ENCODE measurements around the gene SYT11.
"Not testable (repeated sequence)": the region's sequence is repeated elsewhere in the genome, so short reads cannot be mapped to it uniquely, and the experiment has no call there.

The SYT11 gene

DNA sequence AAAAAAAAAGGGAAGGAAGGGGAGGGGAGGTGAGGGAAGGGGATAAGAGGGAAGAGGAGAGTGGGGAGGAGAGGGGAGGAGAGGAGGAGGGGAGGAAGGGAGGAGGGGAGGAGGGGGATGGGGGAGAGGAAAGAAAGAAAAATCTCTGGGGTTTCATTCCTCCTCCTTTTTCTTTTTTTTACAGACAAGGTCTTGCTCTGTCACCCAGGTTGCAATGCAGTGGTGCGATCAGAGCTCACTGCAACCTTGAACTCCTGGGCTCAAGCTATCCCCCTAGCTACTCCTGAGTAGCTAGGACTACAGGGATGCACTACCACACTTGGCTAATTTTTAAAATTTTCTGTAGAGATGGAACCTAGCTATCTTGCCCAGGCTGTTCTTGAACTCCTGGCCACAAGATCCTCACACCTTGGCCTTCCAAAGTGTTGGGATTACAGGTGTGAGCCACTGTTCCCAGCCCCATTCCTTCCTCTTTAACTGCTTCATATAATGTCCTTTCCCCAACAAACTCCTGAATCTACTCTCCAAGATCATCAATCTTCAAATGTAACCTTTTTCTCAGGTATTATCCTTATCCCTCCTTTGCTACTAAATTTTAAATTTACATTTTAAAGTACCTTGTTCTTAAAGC lies 25.6 kb upstream of the SYT11 start:
- no peak overlapping the region for H3K4me2 ChIP-seq (ENCODE audit: low read depth, low read length, poor library complexity, severe bottlenecking)
- H4K20me1 ChIP-seq (ENCODE audit: insufficient read depth, low read length, poor library complexity, severe bottlenecking) = no peaks in the 10 kb centered on the region
- H3K79me2 ChIP-seq (ENCODE audit: insufficient read depth, low read length) = peaks cover 29% of the 10 kb centered on the region; the same call in 1 of the 2 replicates
- no peak overlapping the region for H3K9ac ChIP-seq (ENCODE audit: low read depth, low read length, poor library complexity, severe bottlenecking)
- H3K9me3 ChIP-seq (ENCODE audit: insufficient read depth, low read depth, low read length) = no peaks in the 10 kb centered on the region
- no peak overlapping the region for H2AFZ ChIP-seq (ENCODE audit: low read length)
- H3K4me3 ChIP-seq (ENCODE audit: low read length, poor library complexity, severe bottlenecking) = no peak overlapping the region
- H3K27me3 ChIP-seq (ENCODE audit: insufficient read depth, low read length, poor library complexity, severe bottlenecking) = no peaks in the 10 kb centered on the region
- H3K4me1 ChIP-seq (ENCODE audit: insufficient read depth, low read length, poor library complexity, severe bottlenecking) = no peaks in the 10 kb centered on the region
- H3K9me2 ChIP-seq (replicated peaks; ENCODE audit: low read depth, low read length) = no peaks in the 10 kb centered on the region
- TF ChIP-seq, protein P1, sequence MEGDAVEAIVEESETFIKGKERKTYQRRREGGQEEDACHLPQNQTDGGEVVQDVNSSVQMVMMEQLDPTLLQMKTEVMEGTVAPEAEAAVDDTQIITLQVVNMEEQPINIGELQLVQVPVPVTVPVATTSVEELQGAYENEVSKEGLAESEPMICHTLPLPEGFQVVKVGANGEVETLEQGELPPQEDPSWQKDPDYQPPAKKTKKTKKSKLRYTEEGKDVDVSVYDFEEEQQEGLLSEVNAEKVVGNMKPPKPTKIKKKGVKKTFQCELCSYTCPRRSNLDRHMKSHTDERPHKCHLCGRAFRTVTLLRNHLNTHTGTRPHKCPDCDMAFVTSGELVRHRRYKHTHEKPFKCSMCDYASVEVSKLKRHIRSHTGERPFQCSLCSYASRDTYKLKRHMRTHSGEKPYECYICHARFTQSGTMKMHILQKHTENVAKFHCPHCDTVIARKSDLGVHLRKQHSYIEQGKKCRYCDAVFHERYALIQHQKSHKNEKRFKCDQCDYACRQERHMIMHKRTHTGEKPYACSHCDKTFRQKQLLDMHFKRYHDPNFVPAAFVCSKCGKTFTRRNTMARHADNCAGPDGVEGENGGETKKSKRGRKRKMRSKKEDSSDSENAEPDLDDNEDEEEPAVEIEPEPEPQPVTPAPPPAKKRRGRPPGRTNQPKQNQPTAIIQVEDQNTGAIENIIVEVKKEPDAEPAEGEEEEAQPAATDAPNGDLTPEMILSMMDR (conservative IDR thresholded peaks at IDR 0.05; ENCODE audit: low read length) = no peak
- no peak for TF ChIP-seq EZH2phosphoT487 (IDR thresholded peaks at IDR 0.05; ENCODE audit: borderline replicate concordance)
- H3K36me3 ChIP-seq (ENCODE audit: insufficient read depth, low read length) = peaks cover 2% of the 10 kb centered on the region; the same call in 1 of the 2 replicates
- H3F3A ChIP-seq (ENCODE audit: low read depth) = no peaks in the 10 kb centered on the region

DNA sequence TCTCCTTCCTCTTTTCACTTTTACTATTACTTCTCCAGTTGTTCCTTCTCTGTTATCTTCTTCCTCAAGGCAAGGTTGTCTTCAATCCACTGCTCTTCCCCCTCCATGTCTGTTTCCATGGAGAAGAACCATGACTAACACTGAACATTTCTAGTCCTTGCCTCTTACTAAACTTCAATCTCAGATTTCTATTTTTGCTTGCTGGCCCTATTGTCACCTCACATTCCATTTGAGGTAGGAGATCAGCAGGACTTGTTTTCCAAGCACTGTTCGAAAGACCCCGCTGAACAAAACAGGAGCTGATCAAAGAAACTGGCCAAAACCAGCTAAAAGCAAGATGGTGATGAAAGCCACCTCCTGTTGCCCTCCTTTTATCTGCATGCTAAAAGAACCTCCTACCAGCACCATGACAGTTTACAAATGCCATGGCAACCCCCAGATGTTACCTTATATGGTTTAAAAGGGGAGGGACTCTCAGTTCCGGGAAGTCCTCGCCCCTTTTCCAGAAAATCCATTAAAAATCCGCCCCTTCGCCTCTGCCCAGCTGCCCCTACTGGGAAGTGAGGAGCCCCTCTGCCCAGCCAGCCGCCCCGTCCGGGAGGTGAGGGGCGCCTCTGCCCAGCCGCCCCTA lies 25.0 kb upstream of the SYT11 start:
- H2AFZ ChIP-seq (ENCODE audit: low read length) = no peak overlapping the region
- no peaks in the 10 kb centered on the region for H4K20me1 ChIP-seq (ENCODE audit: insufficient read depth, low read length, poor library complexity, severe bottlenecking)
- H3F3A ChIP-seq (ENCODE audit: low read depth) = no peaks in the 10 kb centered on the region
- no peak for TF ChIP-seq EZH2phosphoT487 (IDR thresholded peaks at IDR 0.05; ENCODE audit: borderline replicate concordance)
- TF ChIP-seq, protein P1 (conservative IDR thresholded peaks at IDR 0.05; ENCODE audit: low read length) = no peak
- H3K27me3 ChIP-seq (ENCODE audit: insufficient read depth, low read length, poor library complexity, severe bottlenecking) = no peaks in the 10 kb centered on the region
- no peaks in the 10 kb centered on the region for H3K4me1 ChIP-seq (ENCODE audit: insufficient read depth, low read length, poor library complexity, severe bottlenecking)
- H3K36me3 ChIP-seq (ENCODE audit: insufficient read depth, low read length) = peaks cover 2% of the 10 kb centered on the region; the same call in 1 of the 2 replicates
- no peak overlapping the region for H3K4me3 ChIP-seq (ENCODE audit: low read length, poor library complexity, severe bottlenecking)
- H3K9me2 ChIP-seq (replicated peaks; ENCODE audit: low read depth, low read length) = no peaks in the 10 kb centered on the region
- no peaks in the 10 kb centered on the region for H3K9me3 ChIP-seq (ENCODE audit: insufficient read depth, low read depth, low read length)
- no peak overlapping the region for H3K9ac ChIP-seq (ENCODE audit: low read depth, low read length, poor library complexity, severe bottlenecking)
- H3K79me2 ChIP-seq (ENCODE audit: insufficient read depth, low read length) = peaks cover 29% of the 10 kb centered on the region; the same call in 1 of the 2 replicates
- no peak overlapping the region for H3K4me2 ChIP-seq (ENCODE audit: low read depth, low read length, poor library complexity, severe bottlenecking)

- H3K4me1 ChIP-seq (ENCODE audit: insufficient read depth, low read length, poor library complexity, severe bottlenecking); H3K9me2 ChIP-seq (replicated peaks; ENCODE audit: low read depth, low read length); H3F3A ChIP-seq (ENCODE audit: low read depth); H3K9me3 ChIP-seq (ENCODE audit: insufficient read depth, low read depth, low read length); H2AFZ ChIP-seq (ENCODE audit: low read length); H3K4me3 ChIP-seq (ENCODE audit: low read length, poor library complexity, severe bottlenecking); H3K9ac ChIP-seq (ENCODE audit: low read depth, low read length, poor library complexity, severe bottlenecking); H3K36me3 ChIP-seq (ENCODE audit: insufficient read depth, low read length); H3K27me3 ChIP-seq (ENCODE audit: insufficient read depth, low read length, poor library complexity, severe bottlenecking); H3K4me2 ChIP-seq (ENCODE audit: low read depth, low read length, poor library complexity, severe bottlenecking); H4K20me1 ChIP-seq (ENCODE audit: insufficient read depth, low read length, poor library complexity, severe bottlenecking): not testable (repeated sequence)
- peaks cover 32% of the 10 kb centered on the region; the same call in 1 of the 2 replicates for H3K79me2 ChIP-seq (ENCODE audit: insufficient read depth, low read length)
Observed at GRCh38 chr1:155834927-155835399, 24.4 kb upstream of the SYT11 start.
